GM19468 (cell line): ENCODE data around the gene OR5L1.

Source experiments
- ATAC-seq: cut with Tn5 transposase; IDR thresholded peaks from one replicate; pipeline ENCODE4 v1.9.1; 2021; ENCODE audit warnings: mild to moderate bottlenecking, moderate library complexity, moderate number of reproducible peaks; ENCODE audit not compliant: unreplicated experiment; ENCODE audit errors: extremely low read depth

The OR5L1 gene

DNA sequence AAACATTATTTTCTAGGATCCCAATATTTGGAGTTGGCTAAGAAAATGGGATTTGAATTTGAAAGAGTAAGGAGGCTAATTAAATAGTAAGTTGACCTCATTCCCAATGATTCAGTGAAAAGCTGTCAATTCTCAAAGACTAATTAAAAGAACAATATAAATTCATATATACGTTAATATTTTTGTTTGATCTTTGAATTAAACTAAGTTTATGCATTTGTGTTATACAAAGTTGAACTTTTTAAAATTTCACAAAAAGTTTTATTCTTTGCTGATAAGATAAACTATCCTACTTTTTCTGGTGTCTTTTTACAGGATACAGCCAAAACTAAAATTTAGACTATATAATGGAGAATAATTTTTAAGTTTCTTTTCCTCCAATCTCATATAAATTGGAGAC, at the start of gene OR5L1:
TSS of gene OR5L1 (plus strand) at position 301 of the 400 bp plus-strand sequence. CDS start 100 bp downstream, outside the sequence.
- no peak for ATAC-seq

DNA sequence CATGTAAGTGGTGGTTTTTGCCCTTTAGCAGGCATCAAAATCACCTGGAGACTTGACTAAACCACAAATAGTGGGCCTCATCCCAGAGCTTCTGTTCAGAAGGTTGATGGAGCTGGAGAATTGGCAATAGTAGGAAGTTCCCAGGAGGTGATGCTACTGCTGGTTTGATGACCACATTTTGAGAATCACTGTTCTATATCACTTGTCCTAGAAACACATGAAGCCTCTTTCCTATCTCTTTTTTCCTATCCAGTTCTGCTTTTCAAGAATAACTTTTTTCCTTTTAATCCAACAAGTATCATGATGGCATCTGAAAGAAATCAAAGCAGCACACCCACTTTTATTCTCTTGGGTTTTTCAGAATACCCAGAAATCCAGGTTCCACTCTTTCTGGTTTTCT, 38.0 kb upstream of the OR5L1 start, which contains the start of gene OR5D13:
TSS of gene OR5D13 (plus strand) at position 301 of the 400 bp plus-strand sequence. CDS start at position 301, 0 bp downstream.
- no peak for ATAC-seq

DNA sequence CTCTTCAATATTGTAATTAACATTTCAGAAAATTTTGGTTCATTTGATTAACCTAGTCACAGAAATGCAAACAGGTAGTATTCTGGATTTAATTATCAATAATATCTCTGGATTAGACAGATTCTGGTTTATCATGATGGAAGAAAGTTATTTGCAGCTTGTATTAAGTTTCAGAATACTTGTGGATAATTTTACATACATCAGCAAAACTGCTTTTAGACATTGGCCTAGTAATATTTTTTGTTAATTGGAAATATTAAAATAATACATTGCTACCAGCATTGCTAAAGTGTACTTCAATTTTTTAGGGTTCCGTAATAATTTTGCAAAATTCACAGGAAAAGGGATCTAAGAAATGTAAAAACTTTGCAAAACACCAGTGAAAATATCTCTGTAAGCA, 19.6 kb upstream of the OR5L1 start:
- no peak for ATAC-seq

DNA sequence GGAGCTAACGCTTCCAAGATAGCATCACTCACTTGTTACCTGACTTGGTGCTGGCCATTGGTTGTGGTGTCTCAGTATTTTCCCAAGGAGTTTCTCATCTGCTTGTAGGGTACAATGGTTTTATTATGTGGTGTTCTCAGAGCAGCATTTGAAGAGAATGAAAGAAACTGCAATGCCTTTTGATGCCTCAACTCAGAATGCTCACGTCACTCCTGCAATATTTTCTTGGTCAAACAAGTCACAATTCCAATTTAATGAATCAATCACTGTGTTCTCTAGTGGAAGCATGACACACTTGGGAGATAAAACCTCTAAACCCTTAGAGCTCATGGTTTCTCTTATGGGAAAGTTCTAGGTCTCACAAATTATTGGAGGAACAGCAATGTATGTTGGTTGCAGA, 17.8 kb upstream of the OR5L1 start:
- ATAC-seq, result no peak

DNA sequence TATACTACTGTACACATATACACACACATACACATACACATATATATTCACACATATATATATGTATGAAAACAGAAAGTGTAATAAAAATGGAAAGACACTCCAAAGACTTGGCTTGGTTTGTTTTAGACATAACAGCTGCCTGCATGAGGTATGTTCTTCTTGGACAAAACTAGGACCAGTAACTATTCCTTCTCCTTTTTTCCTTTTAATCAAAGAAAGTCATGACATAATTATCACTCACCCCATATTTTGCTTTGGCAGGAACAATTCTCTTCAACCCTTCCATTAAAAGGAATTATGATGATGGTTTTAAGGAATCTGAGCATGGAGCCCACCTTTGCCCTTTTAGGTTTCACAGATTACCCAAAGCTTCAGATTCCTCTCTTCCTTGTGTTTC, 15.9 kb upstream of the OR5L1 start, which contains the start of gene OR5D14:
TSS of gene OR5D14 (plus strand) at position 301 of the 400 bp plus-strand sequence. CDS start at position 301, 0 bp downstream.
- ATAC-seq, result no peak

DNA sequence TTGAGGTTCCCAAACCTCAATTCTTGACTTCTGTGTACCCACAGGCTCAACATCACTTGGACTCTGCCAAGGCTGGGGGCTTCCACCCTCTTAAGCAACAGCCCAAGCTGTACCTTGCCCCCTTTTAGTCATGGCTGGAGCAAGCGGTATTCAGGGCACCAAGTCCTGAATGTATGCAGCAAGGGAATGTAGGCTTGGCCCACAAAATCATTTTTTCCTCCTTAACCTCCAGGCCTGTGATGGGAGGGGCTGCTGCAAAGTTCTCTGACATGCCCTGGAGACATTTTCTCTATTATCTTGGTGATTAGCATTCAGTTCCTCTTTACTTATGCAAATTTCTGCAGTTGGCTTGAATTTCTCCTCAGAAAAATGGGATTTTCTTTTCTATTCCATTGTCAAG, 4.9 kb upstream of the OR5L1 start:
- ATAC-seq, result no peak

DNA sequence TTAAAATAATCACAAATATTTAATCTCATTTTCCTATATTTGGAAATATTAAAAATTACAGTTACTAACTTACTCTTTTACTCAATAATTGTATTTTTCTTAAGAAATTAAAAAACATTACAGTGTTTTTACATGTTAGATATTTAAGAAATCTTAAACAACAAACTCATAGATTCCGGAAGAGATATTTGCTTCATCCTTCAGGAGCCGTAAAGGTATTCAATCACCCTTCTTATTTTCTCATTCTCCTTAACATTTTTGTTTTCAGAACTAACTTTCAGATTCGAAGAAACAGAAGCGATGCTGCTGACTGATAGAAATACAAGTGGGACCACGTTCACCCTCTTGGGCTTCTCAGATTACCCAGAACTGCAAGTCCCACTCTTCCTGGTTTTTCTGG, 8.2 kb downstream of the OR5L1 start, which contains the start of gene OR5D18:
TSS of gene OR5D18 (plus strand) at position 301 of the 400 bp plus-strand sequence. CDS start at position 301, 0 bp downstream.
- ATAC-seq, result no peak

DNA sequence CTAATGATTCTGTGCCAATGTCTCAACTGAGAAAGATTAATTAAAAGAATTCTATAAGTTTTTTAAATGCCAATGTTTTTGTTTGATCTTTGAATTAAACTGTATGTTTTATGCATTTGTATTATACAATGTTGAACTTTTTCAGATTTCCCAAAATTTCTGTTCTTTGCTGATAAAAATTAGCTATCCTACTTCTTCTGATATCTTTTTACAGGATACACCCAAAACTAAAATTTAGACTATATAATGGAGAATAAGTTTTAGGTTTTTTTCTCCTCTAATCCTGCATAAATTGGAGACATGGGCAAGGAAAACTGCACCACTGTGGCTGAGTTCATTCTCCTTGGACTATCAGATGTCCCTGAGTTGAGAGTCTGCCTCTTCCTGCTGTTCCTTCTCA, 15.8 kb downstream of the OR5L1 start, which contains the start of gene OR5L2:
TSS of gene OR5L2 (plus strand) at position 301 of the 400 bp plus-strand sequence. CDS start at position 301, 0 bp downstream.
- no peak for ATAC-seq

DNA sequence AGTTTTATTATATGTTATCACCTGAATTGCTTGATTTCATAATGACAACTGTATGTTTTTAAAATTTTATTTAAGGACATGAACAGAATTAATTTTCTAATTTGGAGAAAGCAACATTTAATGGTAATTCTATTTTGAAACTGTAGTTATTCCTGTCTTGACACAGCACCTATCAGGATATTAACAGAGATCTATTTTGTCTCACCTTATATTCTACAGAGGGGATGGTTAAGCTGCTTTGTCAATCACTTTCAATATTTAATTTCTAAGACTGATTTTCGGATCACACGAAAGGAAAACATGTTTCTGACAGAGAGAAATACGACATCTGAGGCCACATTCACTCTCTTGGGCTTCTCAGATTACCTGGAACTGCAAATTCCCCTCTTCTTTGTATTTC, 27.3 kb downstream of the OR5L1 start, which contains the start of gene OR5D16:
TSS of gene OR5D16 (plus strand) at position 301 of the 400 bp plus-strand sequence. CDS start at position 301, 0 bp downstream.
- no peak for ATAC-seq

DNA sequence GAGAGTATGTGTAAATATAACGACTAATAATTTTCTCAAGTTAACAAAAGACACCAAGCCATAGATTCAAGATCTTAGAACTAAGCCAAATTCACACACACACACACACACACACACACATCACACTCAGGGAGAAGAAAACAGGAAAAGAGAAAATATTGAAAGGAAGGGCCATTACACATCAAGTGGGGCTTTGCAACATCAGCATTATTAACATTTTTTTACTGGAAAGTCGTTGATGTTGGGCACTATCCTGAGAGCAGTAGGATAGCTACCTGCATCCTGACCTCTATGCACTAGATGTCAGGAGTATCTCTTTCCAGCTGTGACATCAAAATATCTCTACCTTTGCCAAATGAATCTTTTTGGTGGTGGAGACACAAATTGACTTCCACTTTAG, 36.3 kb downstream of the OR5L1 start:
- ATAC-seq, result no peak

DNA sequence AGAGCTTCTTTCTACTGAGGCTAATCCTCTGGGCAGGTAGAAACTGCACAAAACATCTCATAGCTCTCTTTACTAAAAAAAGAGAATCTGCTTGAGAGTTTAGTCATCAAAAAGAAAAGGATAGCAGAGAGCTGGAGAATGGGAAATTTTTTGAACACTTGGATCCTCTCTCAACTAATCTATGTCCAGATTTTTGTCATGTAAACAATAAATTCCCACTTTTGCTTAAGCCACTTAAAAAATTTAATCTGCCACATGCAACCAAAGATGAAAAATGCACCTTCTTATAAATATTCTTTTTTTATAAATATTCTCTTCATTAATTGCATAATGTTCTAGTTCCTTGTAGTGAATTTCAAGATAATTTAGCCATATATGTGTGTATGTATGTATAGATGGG, 37.9 kb downstream of the OR5L1 start:
- ATAC-seq, result no peak

DNA sequence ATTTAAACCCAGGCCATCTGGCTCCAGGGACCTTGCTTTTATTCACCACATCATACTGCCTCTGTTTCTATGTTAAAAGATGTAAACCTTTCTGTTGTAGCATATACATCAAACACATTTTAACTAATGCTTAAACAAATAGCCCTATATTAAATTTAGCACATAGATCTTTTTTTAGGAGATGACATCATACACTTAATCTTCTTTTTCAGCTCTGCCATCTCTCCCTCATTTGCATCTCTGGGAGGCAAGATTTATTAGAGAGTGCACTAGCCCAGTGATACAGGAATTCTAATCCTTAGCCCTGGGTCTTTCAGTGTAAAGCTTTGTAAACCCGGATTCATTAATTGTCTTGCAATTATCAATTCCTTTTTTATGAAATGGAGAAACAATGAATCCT, 41.0 kb downstream of the OR5L1 start:
- no peak for ATAC-seq

DNA sequence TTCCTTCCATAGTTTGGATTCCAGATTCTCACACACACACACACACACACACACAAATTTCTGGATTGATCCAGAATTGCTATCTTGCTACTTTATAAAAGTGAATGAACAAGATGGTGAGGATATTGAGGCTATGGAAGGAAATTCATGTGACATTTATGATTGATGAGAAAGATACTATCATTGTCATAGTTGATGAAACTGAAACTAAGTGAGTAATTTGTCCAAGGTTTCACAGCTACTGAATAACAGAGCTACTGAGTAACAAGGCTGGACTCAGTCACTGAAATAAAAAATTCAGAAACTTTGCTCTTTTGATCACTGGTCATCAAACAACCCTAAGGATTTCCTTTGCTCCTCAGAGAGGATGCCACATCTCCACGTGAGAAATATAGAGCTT, 43.5 kb downstream of the OR5L1 start:
- no peak for ATAC-seq
